Liver (tissue), 9 donors: ENCODE data around the gene TMEM126B. TPM values are rescaled to one million over a fixed set of nuclear protein-coding genes. Genes with fewer than 3 reads are reported as not detected.

Experiments used
- DNase-seq: peaks from one replicate; pipeline ENCODE4 v3.0.0-alpha.2; 2017; ENCODE audit warnings: low spot score
- H3K27ac ChIP-seq, 2 donors: one replicate each; pipeline ENCODE4 v1.7.0; 2013; ENCODE audit warnings: inconsistent platforms in 2 of 2, low read length in 2 of 2, control low read depth in 1 of 2, low read depth in 1 of 2, mild to moderate bottlenecking in 1 of 2
- H3K27me3 ChIP-seq, 4 donors: one replicate each; pipeline versions ENCODE4 v1.6.1 to v1.7.0; 2013; ENCODE audit warnings: low read length in 3 of 4, inconsistent platforms in 1 of 4, mild to moderate bottlenecking in 1 of 4, moderate library complexity in 1 of 4; ENCODE audit not compliant: control insufficient read depth in 4 of 4, insufficient read depth in 4 of 4
- H3K36me3 ChIP-seq, 4 donors: one replicate each; pipeline versions ENCODE4 v1.6.1 to v1.7.0; 2013; ENCODE audit warnings: low read length in 3 of 4, mild to moderate bottlenecking in 3 of 4, low read depth in 1 of 4, moderate library complexity in 1 of 4; ENCODE audit not compliant: control insufficient read depth in 4 of 4, insufficient read depth in 3 of 4
- H3K4me1 ChIP-seq, 4 donors: one replicate each; pipeline versions ENCODE4 v1.6.1 to v1.7.0; 2013; ENCODE audit warnings: low read length in 3 of 4, mild to moderate bottlenecking in 3 of 4, moderate library complexity in 1 of 4; ENCODE audit not compliant: control insufficient read depth in 4 of 4, insufficient read depth in 4 of 4
- H3K4me3 ChIP-seq, 3 donors: one replicate each; pipeline versions ENCODE4 v1.6.1 to v1.7.0; 2013; ENCODE audit warnings: low read length in 3 of 3, control low read depth in 1 of 3, low read depth in 1 of 3, mild to moderate bottlenecking in 1 of 3
- H3K9ac ChIP-seq, 2 donors: one replicate each; pipeline ENCODE4 v1.7.0; 2013; ENCODE audit warnings: low read length in 2 of 2, mild to moderate bottlenecking in 2 of 2, moderate library complexity in 2 of 2, control low read depth in 1 of 2, low read depth in 1 of 2
- H3K9me3 ChIP-seq, 4 donors: one replicate each; pipeline versions ENCODE4 v1.6.1 to v1.7.0; 2013; ENCODE audit warnings: low read length in 3 of 4; ENCODE audit not compliant: control insufficient read depth in 4 of 4
- ATF3 ChIP-seq: IDR thresholded peaks from 2 replicates; pipeline ENCODE4 v1.6.1; 2016; ENCODE audit warnings: antibody characterized with exemption
- CTCF ChIP-seq: fragments of 150-350 bp; IDR thresholded peaks from 2 replicates; pipeline ENCODE4 v1.5.1; 2017; ENCODE audit warnings: improper control_type of control experiment, low read depth, low read length; ENCODE audit not compliant: missing input control
- FOXA1 ChIP-seq: IDR thresholded peaks from 2 replicates; pipeline ENCODE4 v1.6.1; 2016; ENCODE audit warnings: antibody characterized with exemption
- FOXA2 ChIP-seq: IDR thresholded peaks from 2 replicates; pipeline ENCODE4 v1.6.1; 2016; ENCODE audit warnings: antibody characterized with exemption
- GABPA ChIP-seq, 2 donors: IDR thresholded peaks in 1 of 2; conservative IDR thresholded peaks in 1 of 2; 2 replicates each; pipeline ENCODE4 v1.6.1; 2016; ENCODE audit warnings: antibody characterized with exemption in 2 of 2, mild to moderate bottlenecking in 1 of 2, moderate library complexity in 1 of 2
- HNF4G ChIP-seq: IDR thresholded peaks from 2 replicates; pipeline ENCODE4 v1.6.1; 2016; ENCODE audit warnings: antibody characterized with exemption
- JUND ChIP-seq, 2 donors: IDR thresholded peaks; 2 replicates each; pipeline ENCODE4 v1.6.1; 2016; ENCODE audit warnings: antibody characterized with exemption in 2 of 2
- MAX ChIP-seq: IDR thresholded peaks from 2 replicates; pipeline ENCODE4 v1.6.1; 2016; ENCODE audit warnings: antibody characterized with exemption
- NR2F2 ChIP-seq: IDR thresholded peaks from 2 replicates; pipeline ENCODE4 v1.6.1; 2016; ENCODE audit warnings: antibody characterized with exemption
- RAD21 ChIP-seq, 2 donors: IDR thresholded peaks; 2 replicates each; pipeline ENCODE4 v1.6.1; 2016; ENCODE audit warnings: antibody characterized with exemption in 2 of 2, mild to moderate bottlenecking in 2 of 2
- REST ChIP-seq: IDR thresholded peaks from 2 replicates; pipeline ENCODE4 v1.6.1; 2016; ENCODE audit warnings: antibody characterized with exemption, mild to moderate bottlenecking
- RXRA ChIP-seq, 2 donors: IDR thresholded peaks; 2 replicates each; pipeline ENCODE4 v1.6.1; 2017 to 2018; ENCODE audit warnings: antibody characterized with exemption in 2 of 2, mild to moderate bottlenecking in 1 of 2
- SP1 ChIP-seq: IDR thresholded peaks from 2 replicates; pipeline ENCODE4 v1.6.1; 2018; ENCODE audit warnings: antibody characterized with exemption, mild to moderate bottlenecking
- TAF1 ChIP-seq: conservative IDR thresholded peaks from 2 replicates; pipeline ENCODE4 v1.6.1; 2016; ENCODE audit warnings: antibody characterized with exemption, mild to moderate bottlenecking
- YY1 ChIP-seq: IDR thresholded peaks from 2 replicates; pipeline ENCODE4 v1.6.1; 2016; ENCODE audit warnings: antibody characterized with exemption, mild to moderate bottlenecking
- WGBS: extraction: QIAGEN DNeasy Blood & Tissue Kit; methylation state at CpG from one replicate; pipeline ENCODE4 v1.1.7; 2013; 5-methylcytosine and 5-hydroxymethylcytosine counted together
- polyA plus RNA-seq, 2 donors: library from polyadenylated mRNA; stranded (reverse) in 1 of 2; unstranded in 1 of 2; fragments of 200-250 nt in 1 of 2; fragments of >200 nt in 1 of 2; fragmentation: Nextera tagmentation in 1 of 2; extraction: Ambion mirVana in 1 of 2; gene quantifications; one replicate each; pipeline versions ENCODE4 v1.2.1 to v1.2.3, GENCODE V29; 2013 to 2015
- total RNA-seq, 2 donors: library from RNA; depleted of rRNA; stranded (reverse); fragments of >200 nt; gene quantifications; one replicate each; pipeline ENCODE4 v1.2.3, GENCODE V29; 2014
- donor health status: healthy.
- donor health status: healthy.
- donor health status: healthy.
- donor health status: healthy.
- donor health status: healthy.

The TMEM126B gene
- total and polyA plus RNA-seq, 4 donors = 20.0 to 32.3 (median 26.9) TPM

GRCh38 chr11:85673393-85673792 lies 45.0 kb downstream of the TMEM126B start:
- Histone ChIP-seq H3K36me3 (no peaks in the 10 kb centered on the region), H3K27me3 (no peaks in the 10 kb centered on the region), H3K9me3 (no peaks in the 10 kb centered on the region), H3K4me1 (peaks cover 0 to 9% (median 0%) of the 10 kb centered on the region in 4 donors), H3K9ac (no peak overlapping the region), H3K27ac (no peak overlapping the region), H3K4me3 (no peak overlapping the region)
- TF ChIP-seq NR2F2 (no peak), HNF4G (no peak), FOXA2 (no peak), TAF1 (no peak), SP1 (no peak), ATF3 (no peak), YY1 (no peak), JUND (IDR thresholded peaks at IDR 0.05) (no peak), RAD21 (IDR thresholded peaks at IDR 0.05) (no peak), REST (no peak), GABPA (IDR thresholded peaks at IDR 0.05 in 1 of 2, conservative IDR thresholded peaks at IDR 0.05 in 1 of 2) (no peak), MAX (no peak), CTCF (no peak)
- DNase-seq = no peak
- 92% methylated on average over 3 of the region's 3 CpGs for whole genome bisulfite sequencing

GRCh38 chr11:85679576-85679975 lies 51.2 kb downstream of the TMEM126B start:
- 79% methylated on average over 4 of the region's 4 CpGs for WGBS
- Histone ChIP-seq H3K27me3 (no peaks in the 10 kb centered on the region), H3K9ac (no peak overlapping the region), H3K27ac (no peak overlapping the region), H3K9me3 (no peaks in the 10 kb centered on the region), H3K4me1 (peaks cover 0 to 3% (median 1%) of the 10 kb centered on the region in 4 donors), H3K36me3 (no peaks in the 10 kb centered on the region), H3K4me3 (no peak overlapping the region)
- DNase-seq = no peak
- TF ChIP-seq SP1 (no peak), TAF1 (no peak), REST (no peak), FOXA2 (no peak), RAD21 (IDR thresholded peaks at IDR 0.05) (no peak), FOXA1 (no peak), CTCF (no peak), GABPA (IDR thresholded peaks at IDR 0.05 in 1 of 2, conservative IDR thresholded peaks at IDR 0.05 in 1 of 2) (no peak), RXRA (IDR thresholded peaks at IDR 0.05) (no peak), HNF4G (no peak), YY1 (no peak)
